CD14-positive monocyte (primary cell): ENCODE measurements around the gene H2AZ2. TPM values are rescaled to one million over a fixed set of nuclear protein-coding genes. Genes with fewer than 3 reads are reported as not detected.

Source experiments
- DNase-seq, 3 donors: peaks; one replicate each; pipeline ENCODE4 v3.0.0-alpha.2; 2011 to 2022
- H2AFZ ChIP-seq: 2 replicates; pipeline ENCODE4 v1.6.0; 2012; ENCODE audit warnings: mild to moderate bottlenecking, low read depth, low read length, inconsistent platforms; ENCODE audit not compliant: insufficient read depth, poor library complexity, severe bottlenecking
- H3K27ac ChIP-seq, 2 donors: 1 replicate in 1 of 2; 2 replicates in 1 of 2; pipeline ENCODE4 v1.5.1; 2012 to 2013; ENCODE audit warnings: low read length in 2 of 2, control low read depth in 1 of 2, inconsistent platforms in 1 of 2, low read depth in 1 of 2, mild to moderate bottlenecking in 1 of 2
- H3K27me3 ChIP-seq, 2 donors: one replicate each; pipeline versions ENCODE4 v1.6.0 to v1.6.1; 2011 to 2013; ENCODE audit warnings: low read length in 2 of 2; ENCODE audit not compliant: control insufficient read depth in 2 of 2, insufficient read depth in 2 of 2
- H3K36me3 ChIP-seq, 2 donors: replicated peaks in 1 of 2; 1 replicate in 1 of 2; 2 replicates in 1 of 2; pipeline versions ENCODE4 v1.5.1 to v1.6.1; 2012 to 2013; ENCODE audit warnings: low read length in 2 of 2, control low read depth in 1 of 2, inconsistent platforms in 1 of 2, mild to moderate bottlenecking in 1 of 2; ENCODE audit not compliant: insufficient read depth in 2 of 2, control insufficient read depth in 1 of 2
- H3K4me1 ChIP-seq, 2 donors: 1 replicate in 1 of 2; 2 replicates in 1 of 2; pipeline versions ENCODE4 v1.5.1 to v1.6.1; 2012 to 2013; ENCODE audit warnings: low read length in 2 of 2, control low read depth in 1 of 2, inconsistent platforms in 1 of 2, mild to moderate bottlenecking in 1 of 2, moderate library complexity in 1 of 2; ENCODE audit not compliant: insufficient read depth in 2 of 2, control insufficient read depth in 1 of 2
- H3K4me2 ChIP-seq: replicated peaks from 2 replicates; pipeline ENCODE3; 2012; ENCODE audit warnings: low read length, moderate library complexity, mild to moderate bottlenecking; ENCODE audit not compliant: poor library complexity, severe bottlenecking; ENCODE audit errors: extremely low read depth
- H3K4me3 ChIP-seq, 3 experiments: fragments of 200-600 bp in 1 of 3; sonication (generic) in 1 of 3; replicated peaks in 1 of 3; 1 replicate in 2 of 3; 2 replicates in 1 of 3; pipeline ENCODE4 v1.5.1; 2011 to 2013; ENCODE audit warnings: low read length in 3 of 3, mild to moderate bottlenecking in 3 of 3, control low read depth in 2 of 3, low read depth in 2 of 3, inconsistent platforms in 1 of 3, moderate library complexity in 1 of 3
- H3K79me2 ChIP-seq: 2 replicates; pipeline ENCODE4 v1.6.0; 2012; ENCODE audit warnings: mild to moderate bottlenecking, control low read depth, inconsistent platforms, low read length, moderate library complexity; ENCODE audit not compliant: insufficient read depth
- H3K9ac ChIP-seq: 2 replicates; pipeline ENCODE4 v1.6.0; 2017; ENCODE audit warnings: low read length, mild to moderate bottlenecking; ENCODE audit not compliant: insufficient read depth, poor library complexity, severe bottlenecking
- H3K9me3 ChIP-seq, 2 donors: replicated peaks in 1 of 2; 1 replicate in 1 of 2; 2 replicates in 1 of 2; pipeline versions ENCODE4 v1.5.1 to v1.6.1; 2012 to 2013; ENCODE audit warnings: low read length in 2 of 2, control low read depth in 1 of 2; ENCODE audit not compliant: control insufficient read depth in 1 of 2, insufficient read depth in 1 of 2
- H4K20me1 ChIP-seq: 2 replicates; pipeline ENCODE4 v1.6.0; 2012; ENCODE audit warnings: mild to moderate bottlenecking, low read length, control low read depth, moderate library complexity; ENCODE audit not compliant: insufficient read depth
- H3K27ac Mint-ChIP-seq, 7 donors: one replicate each; pipeline ENCODE4 v1.8.0; 2020; ENCODE audit warnings: mild to moderate bottlenecking in 7 of 7, mixed read lengths in 7 of 7, moderate library complexity in 6 of 7, inconsistent platforms in 2 of 7
- H3K27me3 Mint-ChIP-seq, 3 donors: one replicate each; pipeline ENCODE4 v1.8.0; 2021 to 2022; ENCODE audit warnings: low read depth in 3 of 3, mild to moderate bottlenecking in 3 of 3, mixed read lengths in 3 of 3, moderate library complexity in 3 of 3, inconsistent platforms in 1 of 3
- H3K36me3 Mint-ChIP-seq, 2 donors: one replicate each; pipeline ENCODE4 v1.8.0; 2020; ENCODE audit warnings: mixed read lengths in 2 of 2, inconsistent platforms in 1 of 2, mild to moderate bottlenecking in 1 of 2
- H3K4me1 Mint-ChIP-seq: one replicate; pipeline ENCODE4 v1.8.0; 2020; ENCODE audit warnings: mild to moderate bottlenecking, mixed read lengths
- H3K4me3 Mint-ChIP-seq, 2 donors: one replicate each; pipeline ENCODE4 v1.8.0; 2020; ENCODE audit warnings: mild to moderate bottlenecking in 2 of 2, mixed read lengths in 2 of 2, moderate library complexity in 1 of 2
- H3K9me3 Mint-ChIP-seq, 7 donors: one replicate each; pipeline ENCODE4 v1.8.0; 2020 to 2022; ENCODE audit warnings: mixed read lengths in 7 of 7, mild to moderate bottlenecking in 6 of 7, moderate library complexity in 6 of 7, inconsistent platforms in 2 of 7
- WGBS: methylation state at CpG from one replicate; pipeline ENCODE4 v1.1.5; 2013; ENCODE audit warnings: missing lambda C conversion rate; ENCODE audit not compliant: insufficient coverage; 5-methylcytosine and 5-hydroxymethylcytosine counted together
- intact Hi-C, 2 donors: fragments of 100-400 bp; cut with micrococcal nuclease; formaldehyde crosslinking; loops; one replicate each; pipeline versions ENCODE4 v1.15.0 to v1.15.1; 2023
- polyA plus RNA-seq, 3 donors: library from polyadenylated mRNA; depleted of rRNA in 1 of 3; unstranded in 2 of 3; stranded (reverse) in 1 of 3; fragments of 300-500 nt in 2 of 3; fragments of >200 nt in 1 of 3; fragmentation: Illumina TruSeq in 2 of 3; gene quantifications; 1 replicate in 2 of 3; 2 replicates in 1 of 3; pipeline ENCODE4 v1.2.3, GENCODE V29; 2012 to 2021
- TF ChIP-seq, protein P1 (sequence below): fragments of 200-600 bp; IDR thresholded peaks from one replicate; pipeline ENCODE4 v1.8.0; 2022; ENCODE audit warnings: antibody characterized with exemption, mild to moderate bottlenecking

H2AZ2 gene
- polyA plus RNA-seq, 3 donors: 128 to 186 (median 181) TPM

- intact Hi-C loops: no loop called here
- peaks cover 0 to 1% (median 0%) of the 10 kb centered on the region in 3 donors for H3K27me3 Mint-ChIP-seq
These were observed 54.0 kb downstream of the H2AZ2 start for GRCh38 chr7:44793919-44794318.

GRCh38 chr7:44791278-44792219 is 56.3 kb downstream of the H2AZ2 start:
- no peak overlapping the region for H3K4me3 ChIP-seq
- DNase-seq: no peak
- H3K27ac ChIP-seq: no peak overlapping the region
- H4K20me1 ChIP-seq: no peaks in the 10 kb centered on the region
- Mint-ChIP-seq H3K9me3 (no peaks in the 10 kb centered on the region), H3K4me3 (no peak overlapping the region), H3K27me3 (peaks cover 0 to 1% (median 0%) of the 10 kb centered on the region in 3 donors), H3K4me1 (peaks cover 3% of the 10 kb centered on the region), H3K27ac (no peak overlapping the region), H3K36me3 (no peaks in the 10 kb centered on the region)
- H3K79me2 ChIP-seq: peaks cover 11% of the 10 kb centered on the region
- no peaks in the 10 kb centered on the region for H3K36me3 ChIP-seq
- 100% methylated on average over 1 of the region's 8 CpGs for WGBS
- H3K4me1 ChIP-seq: peaks cover 8 to 9% of the 10 kb centered on the region in 2 donors
- H3K27me3 ChIP-seq: no peaks in the 10 kb centered on the region
- H3K9ac ChIP-seq: no peak overlapping the region
- no peak overlapping the region for H3K4me2 ChIP-seq
- TF ChIP-seq, protein P1, sequence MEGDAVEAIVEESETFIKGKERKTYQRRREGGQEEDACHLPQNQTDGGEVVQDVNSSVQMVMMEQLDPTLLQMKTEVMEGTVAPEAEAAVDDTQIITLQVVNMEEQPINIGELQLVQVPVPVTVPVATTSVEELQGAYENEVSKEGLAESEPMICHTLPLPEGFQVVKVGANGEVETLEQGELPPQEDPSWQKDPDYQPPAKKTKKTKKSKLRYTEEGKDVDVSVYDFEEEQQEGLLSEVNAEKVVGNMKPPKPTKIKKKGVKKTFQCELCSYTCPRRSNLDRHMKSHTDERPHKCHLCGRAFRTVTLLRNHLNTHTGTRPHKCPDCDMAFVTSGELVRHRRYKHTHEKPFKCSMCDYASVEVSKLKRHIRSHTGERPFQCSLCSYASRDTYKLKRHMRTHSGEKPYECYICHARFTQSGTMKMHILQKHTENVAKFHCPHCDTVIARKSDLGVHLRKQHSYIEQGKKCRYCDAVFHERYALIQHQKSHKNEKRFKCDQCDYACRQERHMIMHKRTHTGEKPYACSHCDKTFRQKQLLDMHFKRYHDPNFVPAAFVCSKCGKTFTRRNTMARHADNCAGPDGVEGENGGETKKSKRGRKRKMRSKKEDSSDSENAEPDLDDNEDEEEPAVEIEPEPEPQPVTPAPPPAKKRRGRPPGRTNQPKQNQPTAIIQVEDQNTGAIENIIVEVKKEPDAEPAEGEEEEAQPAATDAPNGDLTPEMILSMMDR: no peak
- no peak overlapping the region for H2AFZ ChIP-seq
- intact Hi-C loops: no loop called here
- H3K9me3 ChIP-seq: no peaks in the 10 kb centered on the region

More at GRCh38 chr7:44793919-44794318, 54.0 kb downstream of the H2AZ2 start:
- TF ChIP-seq, protein P1: no peak
- Histone ChIP-seq H3K9ac (no peak overlapping the region), H3K4me3 (no peak overlapping the region), H3K27ac (no peak overlapping the region), H4K20me1 (peaks cover 13% of the 10 kb centered on the region), H3K79me2 (peaks cover 34% of the 10 kb centered on the region), H3K9me3 (no peaks in the 10 kb centered on the region), H3K36me3 (peaks cover 0 to 5% of the 10 kb centered on the region in 2 donors), H3K4me2 (no peak overlapping the region), H3K4me1 (peaks cover 21 to 29% of the 10 kb centered on the region in 2 donors), H2AFZ (no peak overlapping the region), H3K27me3 (no peaks in the 10 kb centered on the region)
- Mint-ChIP-seq H3K27ac (no peak overlapping the region), H3K36me3 (peaks cover 0 to 3% of the 10 kb centered on the region in 2 donors), H3K4me3 (no peak overlapping the region), H3K9me3 (no peaks in the 10 kb centered on the region), H3K4me1 (peaks cover 18% of the 10 kb centered on the region)
- DNase-seq: no peak
- WGBS: 100% methylated on average over 1 of the region's 5 CpGs
